ENCODE data around the gene HTR4.

DNA sequence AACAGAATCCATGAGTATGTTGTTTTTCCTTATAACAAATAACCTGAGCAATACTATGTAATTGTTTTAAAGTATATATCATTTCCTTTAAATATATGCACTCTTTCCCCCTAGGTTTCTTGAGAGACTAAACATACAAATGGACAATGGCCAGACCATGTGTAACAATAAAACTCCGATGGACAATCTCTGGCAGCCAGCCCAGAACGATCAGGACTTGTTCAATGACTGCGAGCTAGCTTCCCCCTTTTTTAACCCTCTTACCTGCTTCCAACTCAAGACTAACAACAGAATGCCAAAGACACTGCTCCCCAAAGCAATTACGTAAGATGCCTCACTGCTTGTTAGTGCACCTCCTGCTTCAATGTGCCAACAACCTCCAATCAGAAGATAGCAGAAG, 94.9 kb downstream of the HTR4 start:
- TF ChIP-seq TAF1 (IDR thresholded peaks at IDR 0.05; ENCODE audit: low read depth) (no peak), EZH2 (IDR thresholded peaks at IDR 0.05; ENCODE audit: borderline replicate concordance, insufficient read depth, low read length, poor library complexity, severe bottlenecking) (no peak), POLR2AphosphoS5 (IDR thresholded peaks at IDR 0.05) (no peak), RAD21 (conservative IDR thresholded peaks at IDR 0.05) (no peak), SMC3 (conservative IDR thresholded peaks at IDR 0.05; ENCODE audit: poor library complexity) (no peak), MXI1 (conservative IDR thresholded peaks at IDR 0.05; ENCODE audit: poor library complexity, severe bottlenecking) (no peak)
- TF ChIP-seq, protein P1, sequence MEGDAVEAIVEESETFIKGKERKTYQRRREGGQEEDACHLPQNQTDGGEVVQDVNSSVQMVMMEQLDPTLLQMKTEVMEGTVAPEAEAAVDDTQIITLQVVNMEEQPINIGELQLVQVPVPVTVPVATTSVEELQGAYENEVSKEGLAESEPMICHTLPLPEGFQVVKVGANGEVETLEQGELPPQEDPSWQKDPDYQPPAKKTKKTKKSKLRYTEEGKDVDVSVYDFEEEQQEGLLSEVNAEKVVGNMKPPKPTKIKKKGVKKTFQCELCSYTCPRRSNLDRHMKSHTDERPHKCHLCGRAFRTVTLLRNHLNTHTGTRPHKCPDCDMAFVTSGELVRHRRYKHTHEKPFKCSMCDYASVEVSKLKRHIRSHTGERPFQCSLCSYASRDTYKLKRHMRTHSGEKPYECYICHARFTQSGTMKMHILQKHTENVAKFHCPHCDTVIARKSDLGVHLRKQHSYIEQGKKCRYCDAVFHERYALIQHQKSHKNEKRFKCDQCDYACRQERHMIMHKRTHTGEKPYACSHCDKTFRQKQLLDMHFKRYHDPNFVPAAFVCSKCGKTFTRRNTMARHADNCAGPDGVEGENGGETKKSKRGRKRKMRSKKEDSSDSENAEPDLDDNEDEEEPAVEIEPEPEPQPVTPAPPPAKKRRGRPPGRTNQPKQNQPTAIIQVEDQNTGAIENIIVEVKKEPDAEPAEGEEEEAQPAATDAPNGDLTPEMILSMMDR (IDR thresholded peaks at IDR 0.05; ENCODE audit: poor library complexity, severe bottlenecking): no peak
- TF ChIP-seq, protein P2, sequence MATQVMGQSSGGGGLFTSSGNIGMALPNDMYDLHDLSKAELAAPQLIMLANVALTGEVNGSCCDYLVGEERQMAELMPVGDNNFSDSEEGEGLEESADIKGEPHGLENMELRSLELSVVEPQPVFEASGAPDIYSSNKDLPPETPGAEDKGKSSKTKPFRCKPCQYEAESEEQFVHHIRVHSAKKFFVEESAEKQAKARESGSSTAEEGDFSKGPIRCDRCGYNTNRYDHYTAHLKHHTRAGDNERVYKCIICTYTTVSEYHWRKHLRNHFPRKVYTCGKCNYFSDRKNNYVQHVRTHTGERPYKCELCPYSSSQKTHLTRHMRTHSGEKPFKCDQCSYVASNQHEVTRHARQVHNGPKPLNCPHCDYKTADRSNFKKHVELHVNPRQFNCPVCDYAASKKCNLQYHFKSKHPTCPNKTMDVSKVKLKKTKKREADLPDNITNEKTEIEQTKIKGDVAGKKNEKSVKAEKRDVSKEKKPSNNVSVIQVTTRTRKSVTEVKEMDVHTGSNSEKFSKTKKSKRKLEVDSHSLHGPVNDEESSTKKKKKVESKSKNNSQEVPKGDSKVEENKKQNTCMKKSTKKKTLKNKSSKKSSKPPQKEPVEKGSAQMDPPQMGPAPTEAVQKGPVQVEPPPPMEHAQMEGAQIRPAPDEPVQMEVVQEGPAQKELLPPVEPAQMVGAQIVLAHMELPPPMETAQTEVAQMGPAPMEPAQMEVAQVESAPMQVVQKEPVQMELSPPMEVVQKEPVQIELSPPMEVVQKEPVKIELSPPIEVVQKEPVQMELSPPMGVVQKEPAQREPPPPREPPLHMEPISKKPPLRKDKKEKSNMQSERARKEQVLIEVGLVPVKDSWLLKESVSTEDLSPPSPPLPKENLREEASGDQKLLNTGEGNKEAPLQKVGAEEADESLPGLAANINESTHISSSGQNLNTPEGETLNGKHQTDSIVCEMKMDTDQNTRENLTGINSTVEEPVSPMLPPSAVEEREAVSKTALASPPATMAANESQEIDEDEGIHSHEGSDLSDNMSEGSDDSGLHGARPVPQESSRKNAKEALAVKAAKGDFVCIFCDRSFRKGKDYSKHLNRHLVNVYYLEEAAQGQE (IDR thresholded peaks at IDR 0.05; ENCODE audit: borderline replicate concordance): no peak

All from neural cell (in vitro differentiated cells).